Measurements from ENCODE around the gene OLIG3.
A peak's percentile ranks its signal among the peaks of the same experiment; 100 is the strongest.

OLIG3 gene

DNA sequence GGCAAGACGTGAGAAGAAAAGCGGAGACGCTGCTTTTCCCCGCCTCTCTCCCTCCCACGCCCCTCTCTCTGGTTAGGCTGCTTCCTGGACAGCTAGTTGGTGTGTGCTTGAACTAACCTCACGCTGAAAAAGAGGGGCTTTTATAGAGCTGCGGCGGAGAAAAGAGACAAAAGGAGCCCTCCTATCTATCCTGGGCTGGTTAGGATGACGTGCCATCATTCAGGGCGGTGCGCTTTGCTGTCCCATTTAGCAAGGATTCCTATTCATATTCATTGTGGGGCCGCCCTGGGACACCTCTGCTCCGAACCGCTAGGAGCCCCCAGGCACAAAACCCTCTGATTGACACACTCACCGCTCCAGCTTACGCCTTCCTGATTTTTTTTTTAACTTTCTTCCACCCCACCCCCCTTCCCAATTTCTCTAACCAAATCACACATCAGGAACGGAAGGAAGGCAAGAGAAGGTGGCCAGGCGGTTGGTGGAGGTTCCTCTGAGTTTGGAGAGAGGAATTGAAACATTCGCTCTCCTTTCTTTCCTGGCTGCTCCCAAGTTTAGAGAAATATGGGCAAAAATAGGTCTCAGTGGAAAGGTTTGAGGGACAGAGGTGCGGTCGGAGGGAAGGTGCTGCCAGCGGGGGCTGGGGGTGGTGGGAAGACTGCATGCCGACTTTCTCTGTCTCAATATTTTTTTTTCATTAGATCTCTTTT lies at the start of gene OLIG3:
OLIG3 (minus strand) TSS at position 114 of the 707 bp plus-strand sequence. CDS start 224 bp downstream, outside the sequence.
- DNase-seq (ENCODE audit: low spot score), result no peak

DNA sequence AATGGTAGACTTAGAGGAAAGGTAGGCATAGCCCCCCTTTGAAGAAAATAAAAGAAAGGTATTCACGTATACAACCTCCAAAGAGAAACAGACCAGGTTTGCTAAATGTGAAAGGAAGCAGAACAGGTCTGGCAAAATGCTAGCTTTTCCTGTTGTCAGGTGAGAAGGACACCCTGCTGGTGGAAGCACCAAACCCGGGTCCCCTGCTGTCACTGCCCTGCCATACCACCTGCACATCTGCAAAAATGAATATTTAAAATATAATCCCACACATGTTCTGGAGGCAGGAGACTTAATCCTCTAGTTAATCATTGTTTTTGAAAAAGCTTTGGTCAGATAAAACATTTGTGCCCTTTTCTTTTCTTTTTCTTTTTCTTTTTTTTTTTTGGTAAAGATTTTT lies 48.9 kb upstream of the OLIG3 start:
- DNase-seq (ENCODE audit: low spot score), result no peak

DNA sequence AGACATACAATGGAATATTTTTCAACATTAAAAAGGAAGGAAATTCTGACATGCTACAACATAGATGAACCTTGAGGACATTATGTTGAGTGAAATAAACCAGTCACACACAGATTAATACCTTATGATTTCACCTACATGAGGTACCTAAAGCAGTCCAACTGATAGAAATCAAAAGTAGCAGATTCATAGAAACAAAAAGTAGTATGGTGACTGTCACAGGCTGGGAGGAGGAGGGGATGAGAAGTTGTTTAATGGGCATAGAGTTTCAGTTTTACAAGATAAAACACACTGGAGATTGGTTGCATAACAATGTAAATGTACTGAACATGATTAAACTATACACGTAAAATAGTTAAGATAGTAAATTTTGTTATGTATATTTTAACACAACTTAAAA lies 48.5 kb upstream of the OLIG3 start:
- peak; percentile 15 for DNase-seq (ENCODE audit: low spot score)

DNA sequence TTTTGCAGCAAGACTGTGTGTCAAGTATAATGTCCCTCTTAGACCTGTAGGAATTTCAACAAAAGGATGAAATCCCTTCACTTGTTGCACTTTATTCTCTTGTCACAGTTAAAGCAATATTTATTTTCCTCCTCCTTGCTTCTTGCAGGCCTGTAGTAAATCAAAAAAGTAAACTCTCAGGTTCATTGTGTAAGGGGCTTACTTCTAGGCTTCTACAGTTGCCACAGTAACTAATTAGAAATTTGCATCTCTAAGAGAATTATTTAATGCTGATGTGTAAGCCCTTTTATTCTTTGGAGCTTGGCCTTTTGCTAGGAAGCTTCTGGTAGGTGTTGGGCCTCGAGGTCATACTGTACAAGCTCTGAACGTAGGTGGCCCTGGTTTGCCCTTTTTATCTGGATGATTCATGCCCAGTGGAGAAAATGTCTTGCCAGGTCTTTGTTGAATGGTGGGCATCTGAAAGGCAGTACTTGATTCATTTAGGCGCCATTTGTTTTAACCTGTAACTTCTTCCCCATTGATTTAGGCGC lies 47.4 kb upstream of the OLIG3 start:
- no peak for DNase-seq (ENCODE audit: low spot score)

DNA sequence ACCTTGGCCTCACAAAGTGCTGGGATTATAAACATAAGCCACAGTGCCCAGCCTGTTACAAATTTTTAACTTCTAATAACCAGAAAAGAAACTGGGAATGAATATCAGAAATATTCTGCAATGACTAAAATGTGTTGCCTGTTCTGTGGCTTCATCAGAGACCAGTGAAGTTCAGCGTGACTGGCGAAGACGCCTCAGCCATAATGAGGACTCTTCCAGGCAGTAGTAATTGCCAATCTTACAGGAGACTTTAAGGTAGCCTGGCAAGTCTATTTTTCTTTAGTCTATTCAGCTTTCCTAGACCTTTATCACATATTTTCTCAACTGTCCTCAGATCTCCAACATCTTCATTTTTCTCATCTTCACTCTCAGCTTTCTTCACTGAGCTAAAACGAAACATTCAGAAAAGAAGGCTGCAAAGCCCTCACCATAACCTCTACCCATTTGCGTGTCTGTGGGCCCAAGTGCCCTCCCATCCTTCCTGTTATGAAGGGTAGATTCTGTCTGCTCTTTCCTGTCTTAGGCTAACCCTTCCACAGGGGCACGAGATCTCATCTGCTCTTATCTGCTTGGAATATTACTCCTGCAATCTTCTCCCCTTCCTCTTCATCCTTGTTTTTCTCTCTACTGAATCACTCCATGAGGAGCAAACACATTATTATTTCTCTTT lies 42.0 kb upstream of the OLIG3 start:
- peak; percentile 70 for DNase-seq (ENCODE audit: low spot score)

DNA sequence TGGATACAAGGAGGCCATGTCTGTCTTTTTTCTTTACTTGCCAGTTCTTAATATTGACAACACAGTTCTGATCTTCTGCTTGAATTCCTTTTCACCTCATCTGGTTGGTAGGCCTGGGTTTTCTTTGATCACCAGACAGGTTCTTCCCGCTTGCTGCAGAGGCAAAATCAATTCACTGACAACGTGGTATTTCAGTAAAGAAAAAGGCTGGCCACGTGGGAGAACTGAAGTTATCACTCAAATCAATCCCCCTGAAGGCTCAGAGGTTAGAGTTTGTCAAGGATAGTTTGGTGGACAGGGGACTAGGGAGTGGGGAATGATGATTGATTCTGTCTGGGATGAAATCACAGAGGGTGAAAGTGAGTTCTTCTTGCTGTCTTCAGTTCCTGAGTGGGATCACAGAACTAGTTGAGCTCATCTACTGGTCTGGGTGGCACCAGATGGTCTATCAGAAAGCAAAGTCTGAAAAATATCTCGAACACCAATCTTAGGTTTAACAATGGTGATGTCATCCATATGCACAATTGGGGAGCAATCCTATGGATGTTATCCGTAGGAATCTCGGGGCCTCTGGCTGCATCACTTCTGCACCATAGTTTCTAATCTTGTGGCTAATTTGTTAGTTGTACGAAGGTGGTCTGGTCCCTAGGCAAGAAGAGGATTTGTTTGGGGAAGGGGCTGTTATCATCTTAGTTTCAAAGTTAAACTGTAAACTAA lies 37.3 kb upstream of the OLIG3 start:
- no peak for DNase-seq (ENCODE audit: low spot score)

DNA sequence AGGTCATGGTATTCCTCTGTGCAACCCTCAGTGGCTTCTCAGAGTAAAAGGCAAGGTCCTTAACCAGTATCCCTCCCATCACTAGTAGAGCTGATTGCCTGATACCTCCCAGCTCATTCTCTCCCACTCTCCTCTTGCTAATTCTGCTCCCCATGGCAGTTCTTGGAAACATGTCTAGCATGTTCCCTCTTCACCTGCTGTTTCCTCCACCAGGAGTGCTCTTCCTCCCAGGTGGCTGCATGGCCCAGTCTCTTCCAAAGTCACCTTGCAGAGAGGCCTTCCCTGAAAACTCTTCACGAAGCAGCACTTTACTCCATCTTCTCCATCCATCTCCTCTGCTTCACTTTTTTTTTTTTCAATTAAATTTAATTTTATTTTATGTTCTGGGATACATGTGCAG lies 36.2 kb upstream of the OLIG3 start:
- DNase-seq (ENCODE audit: low spot score), result no peak

DNA sequence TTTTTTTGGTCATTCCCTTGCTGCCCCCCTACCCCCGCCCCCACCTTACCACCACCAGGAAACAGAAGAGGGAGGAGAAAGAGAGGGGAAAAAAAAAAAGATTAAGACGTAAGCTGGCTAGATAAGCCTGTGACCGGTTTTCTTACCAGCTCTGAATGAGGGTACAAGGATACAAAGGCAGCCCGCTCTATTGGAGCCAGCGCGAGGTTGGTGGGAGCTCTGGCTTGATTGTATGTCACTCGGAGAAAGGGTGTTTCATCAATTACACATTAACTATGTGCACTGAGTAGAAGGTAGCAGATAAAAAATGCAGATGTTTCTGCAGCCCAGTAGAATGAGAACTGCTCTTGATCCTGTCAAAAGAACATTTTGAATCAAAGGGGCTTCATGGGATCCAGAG lies 28.6 kb upstream of the OLIG3 start:
- DNase-seq (ENCODE audit: low spot score), result no peak

DNA sequence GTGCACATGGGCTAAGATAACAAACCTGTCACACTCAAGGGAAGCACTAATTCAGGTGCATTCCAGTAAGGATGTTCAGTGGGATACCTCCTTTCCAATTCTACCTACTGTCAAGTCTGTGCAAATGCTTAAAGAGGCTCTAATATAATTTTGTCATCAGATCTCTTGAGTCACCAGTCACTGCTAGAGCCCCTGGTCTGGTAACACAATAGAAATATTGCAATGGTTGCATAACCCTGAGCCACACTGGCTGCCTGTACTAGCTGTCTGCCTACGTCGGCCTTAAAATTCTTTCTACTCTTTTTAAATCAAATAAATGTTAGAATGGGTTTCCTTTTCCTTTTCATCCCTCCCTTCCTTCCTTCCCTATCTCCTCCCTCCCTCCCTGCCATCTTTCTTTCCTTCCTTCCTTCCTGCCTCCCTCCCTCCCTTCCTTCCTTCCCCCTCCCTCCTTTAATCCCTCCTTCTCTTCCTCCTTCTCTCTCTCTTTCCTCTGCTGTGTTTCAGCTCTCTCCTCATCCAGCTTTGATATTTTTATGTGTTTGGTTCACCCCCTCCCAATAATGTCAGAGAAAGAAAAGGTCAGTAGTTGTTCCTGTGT lies 28.1 kb upstream of the OLIG3 start:
- DNase-seq (ENCODE audit: low spot score), result no peak

DNA sequence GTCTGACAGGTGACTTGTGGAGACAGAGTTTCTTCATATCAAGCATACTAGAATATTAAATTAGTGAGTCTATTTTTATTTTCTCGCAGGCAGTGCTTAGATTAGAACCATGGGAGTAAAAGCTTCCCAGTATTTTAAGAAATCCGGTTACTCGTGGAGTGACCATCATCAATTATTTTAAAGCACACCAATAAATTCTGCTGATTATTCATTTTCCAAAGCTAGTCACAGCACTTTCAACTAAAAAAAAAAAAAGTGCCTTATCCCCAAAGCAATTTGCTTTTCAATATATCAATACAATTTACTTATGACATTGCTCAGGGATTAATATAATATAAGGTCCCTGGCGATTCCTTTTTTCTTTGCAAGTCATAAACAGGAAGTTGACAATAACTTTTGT lies 26.3 kb upstream of the OLIG3 start:
- no peak for DNase-seq (ENCODE audit: low spot score)

DNA sequence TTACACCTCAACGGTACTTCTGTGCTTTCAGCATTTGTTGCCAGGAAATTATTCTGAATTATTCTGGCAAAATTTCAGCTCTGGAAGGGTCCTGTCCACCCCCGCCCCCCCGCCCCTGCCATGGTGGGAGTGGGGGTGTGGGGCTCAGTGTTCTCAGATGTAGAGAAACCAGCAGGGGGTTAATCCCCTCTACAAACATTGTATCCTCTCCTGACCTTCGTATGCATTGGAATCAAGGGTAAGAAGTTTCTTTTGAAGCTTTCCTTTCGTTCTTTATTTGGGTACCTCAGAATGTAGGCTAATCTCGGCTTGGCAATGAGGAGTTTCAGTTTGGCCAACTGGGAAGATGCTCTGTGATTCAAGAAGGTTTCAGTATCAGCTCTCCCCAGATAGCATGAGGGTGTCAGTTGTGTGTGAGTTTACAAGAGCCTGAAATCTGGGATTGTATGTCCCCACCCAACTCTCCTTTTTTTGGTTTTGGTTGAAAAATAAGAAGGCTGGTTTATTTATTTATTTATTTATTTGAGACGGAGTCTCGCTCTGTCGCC lies 25.5 kb upstream of the OLIG3 start:
- DNase-seq (ENCODE audit: low spot score), result no peak

DNA sequence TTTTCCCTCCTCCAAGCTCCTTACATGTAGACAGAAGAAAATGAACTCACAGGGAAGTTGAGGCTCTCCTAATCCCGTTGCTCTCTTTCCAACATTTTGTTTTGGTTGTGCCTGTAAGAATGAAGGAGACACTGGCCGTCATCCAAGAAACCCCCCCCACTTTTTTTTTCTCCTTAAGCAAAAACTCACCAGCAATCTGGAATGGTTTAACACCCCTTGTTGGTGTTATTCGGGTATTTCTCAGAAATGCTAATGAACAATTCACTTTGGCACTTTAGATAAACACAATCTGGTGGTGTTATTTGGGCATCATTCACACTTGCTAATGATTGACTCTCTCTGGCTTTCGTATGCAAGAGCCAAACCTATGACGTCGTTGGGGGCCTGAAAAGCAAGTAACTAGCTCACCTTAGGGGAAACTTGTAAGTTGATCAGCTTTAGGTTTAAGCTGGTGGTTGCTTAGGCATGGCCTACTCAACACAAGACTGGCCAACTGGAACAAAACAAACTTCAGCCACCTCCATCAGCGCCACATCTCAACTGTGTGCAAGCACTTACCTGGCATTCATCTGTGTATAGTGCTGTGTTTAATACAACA lies 24.3 kb upstream of the OLIG3 start:
- no peak for DNase-seq (ENCODE audit: low spot score)

DNA sequence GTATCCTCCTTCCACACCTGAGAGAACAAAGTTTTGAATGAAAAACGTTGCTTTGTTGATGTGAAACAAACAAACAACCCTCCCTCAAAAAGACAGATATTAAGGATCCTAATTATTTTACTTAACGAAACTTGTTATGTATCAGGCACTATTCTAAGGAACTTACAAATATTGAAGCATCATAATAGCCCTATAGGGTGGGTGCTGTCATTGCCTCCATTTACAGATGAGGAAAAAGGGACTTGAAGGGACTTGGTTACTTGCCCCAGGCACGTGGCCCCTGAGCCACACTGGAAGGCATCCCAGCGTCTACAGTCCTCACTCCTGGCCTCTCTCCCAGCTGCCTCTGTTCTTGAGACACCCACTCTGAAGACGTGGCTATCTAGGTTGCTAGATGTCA lies 20.2 kb upstream of the OLIG3 start:
- DNase-seq (ENCODE audit: low spot score), result no peak

DNA sequence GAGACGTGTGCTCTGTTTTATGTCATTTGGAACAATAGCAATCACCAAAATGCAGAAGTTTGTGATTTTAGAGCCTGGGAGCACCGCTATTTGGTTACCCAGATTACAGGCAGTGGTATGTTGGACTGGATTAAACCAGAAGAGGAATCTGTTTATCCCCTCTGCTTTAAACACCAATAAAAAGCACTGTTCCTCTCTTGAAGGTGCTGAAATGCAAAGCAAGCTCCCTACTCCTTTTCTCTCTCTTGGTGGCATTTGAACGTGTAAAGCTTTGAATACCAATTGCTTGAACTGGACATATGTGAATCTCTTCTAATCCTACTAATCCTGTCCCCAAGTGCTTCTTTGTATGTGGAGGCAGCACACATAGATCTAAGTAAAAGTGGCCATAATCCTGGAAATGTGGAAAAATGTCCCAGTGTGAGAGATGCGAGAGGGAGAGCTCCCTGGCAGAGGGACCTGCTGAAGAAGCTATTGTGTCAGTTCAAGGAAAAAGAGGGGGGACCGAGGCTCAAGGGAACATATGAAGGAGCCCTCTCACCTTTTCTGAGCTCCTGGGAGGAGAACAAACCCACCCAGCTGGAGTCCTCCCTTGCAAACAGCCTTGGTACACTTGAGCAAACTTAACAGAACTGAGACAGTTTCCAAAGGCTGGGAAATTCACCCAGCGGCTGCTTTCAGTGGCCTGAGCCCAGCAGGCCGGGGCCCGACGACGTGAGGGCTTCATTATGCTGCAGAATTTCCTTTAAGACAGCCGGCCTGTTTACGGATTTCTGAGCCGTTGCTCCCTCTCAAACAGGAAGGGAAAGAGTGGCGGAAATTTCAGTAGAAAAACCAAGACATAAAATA lies 18.8 kb upstream of the OLIG3 start:
- DNase-seq (ENCODE audit: low spot score), result no peak

DNA sequence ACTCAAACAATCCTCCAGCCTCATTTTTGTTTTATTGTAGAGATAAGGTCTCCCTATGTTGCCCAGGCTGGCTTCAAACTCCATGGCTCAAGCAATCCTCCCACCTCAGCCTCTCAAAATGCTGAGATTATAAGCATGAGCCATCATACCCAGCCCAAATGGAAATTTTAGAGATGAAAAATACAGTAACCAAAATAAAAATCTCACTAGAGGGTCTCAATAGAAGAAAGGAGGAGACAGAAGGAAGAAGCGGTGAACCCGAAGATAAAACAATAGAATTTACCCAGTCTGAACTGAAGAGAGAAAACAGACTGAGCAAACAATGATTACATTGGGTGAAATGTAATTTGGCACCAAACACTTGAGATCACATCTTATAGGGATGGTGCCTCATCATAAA lies 16.7 kb upstream of the OLIG3 start:
- DNase-seq (ENCODE audit: low spot score), result no peak

DNA sequence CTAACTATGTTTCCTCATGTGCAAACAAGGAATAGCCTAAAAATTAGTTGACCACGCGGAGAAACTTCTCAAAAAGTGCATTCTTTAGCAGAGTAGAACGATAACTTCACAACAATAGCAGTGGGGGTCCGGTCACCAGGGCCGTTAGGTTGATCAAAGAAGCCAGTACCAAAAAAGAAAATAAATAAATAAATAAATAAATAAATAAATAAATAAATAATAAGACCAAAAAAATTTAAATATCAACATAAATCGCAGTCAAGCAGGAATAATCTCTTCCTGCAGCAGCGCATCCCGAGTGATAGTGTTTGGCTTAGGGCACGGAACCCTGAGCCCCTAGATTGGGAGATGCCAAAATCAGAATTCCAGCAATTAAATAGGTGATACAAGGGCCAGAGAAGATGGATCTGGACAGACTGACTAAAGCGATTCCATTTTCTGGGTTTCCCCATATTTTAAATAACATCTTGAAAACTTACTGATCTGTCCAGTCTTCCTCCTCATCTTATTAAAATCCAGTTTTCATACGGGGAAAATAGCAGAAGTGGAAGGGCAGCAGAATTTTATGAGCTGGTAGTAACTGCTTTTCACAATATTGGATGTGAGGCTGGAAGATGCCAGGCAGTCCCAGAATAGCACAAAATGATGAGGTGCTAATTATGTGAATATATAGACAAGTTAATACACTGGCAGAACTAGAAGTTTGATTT lies 4.4 kb upstream of the OLIG3 start:
- no peak for DNase-seq (ENCODE audit: low spot score)

DNA sequence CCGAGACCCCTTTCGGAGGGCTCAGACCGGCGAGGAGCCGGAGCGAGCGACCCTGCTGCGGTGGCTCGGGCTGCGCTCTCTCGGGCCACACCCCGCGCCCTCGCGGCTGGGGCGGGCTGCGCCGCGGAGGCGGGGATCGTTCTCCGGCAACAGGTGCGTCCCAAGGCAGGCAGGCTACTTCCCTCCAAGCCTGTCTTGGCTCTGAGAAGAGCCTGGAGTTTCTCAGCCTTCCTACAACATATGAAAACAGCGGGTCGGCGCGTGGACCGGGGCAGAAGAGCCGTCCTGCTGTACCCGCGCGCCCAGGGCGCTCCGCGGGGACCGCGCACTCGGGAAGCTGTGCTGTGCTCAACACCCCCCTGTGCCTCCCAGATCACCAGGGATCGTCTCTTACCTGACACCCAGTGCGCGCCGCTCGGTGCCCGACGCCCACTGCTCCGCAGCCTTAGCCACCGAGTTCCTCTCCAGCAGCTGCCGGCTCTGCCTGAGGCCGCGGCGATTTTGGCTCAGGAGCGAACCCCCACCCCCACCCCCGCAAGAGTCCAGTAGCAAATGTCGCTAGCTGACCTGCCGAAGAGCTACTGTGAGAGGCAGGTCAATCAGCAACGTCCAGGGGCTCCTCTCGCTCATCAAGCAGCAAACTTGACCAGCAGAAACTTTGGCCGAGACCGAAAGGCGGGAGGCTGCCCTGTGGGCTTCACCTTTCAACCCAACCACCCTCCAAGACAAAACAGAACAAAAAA lies 3.7 kb upstream of the OLIG3 start:
- DNase-seq (ENCODE audit: low spot score), result no peak

DNA sequence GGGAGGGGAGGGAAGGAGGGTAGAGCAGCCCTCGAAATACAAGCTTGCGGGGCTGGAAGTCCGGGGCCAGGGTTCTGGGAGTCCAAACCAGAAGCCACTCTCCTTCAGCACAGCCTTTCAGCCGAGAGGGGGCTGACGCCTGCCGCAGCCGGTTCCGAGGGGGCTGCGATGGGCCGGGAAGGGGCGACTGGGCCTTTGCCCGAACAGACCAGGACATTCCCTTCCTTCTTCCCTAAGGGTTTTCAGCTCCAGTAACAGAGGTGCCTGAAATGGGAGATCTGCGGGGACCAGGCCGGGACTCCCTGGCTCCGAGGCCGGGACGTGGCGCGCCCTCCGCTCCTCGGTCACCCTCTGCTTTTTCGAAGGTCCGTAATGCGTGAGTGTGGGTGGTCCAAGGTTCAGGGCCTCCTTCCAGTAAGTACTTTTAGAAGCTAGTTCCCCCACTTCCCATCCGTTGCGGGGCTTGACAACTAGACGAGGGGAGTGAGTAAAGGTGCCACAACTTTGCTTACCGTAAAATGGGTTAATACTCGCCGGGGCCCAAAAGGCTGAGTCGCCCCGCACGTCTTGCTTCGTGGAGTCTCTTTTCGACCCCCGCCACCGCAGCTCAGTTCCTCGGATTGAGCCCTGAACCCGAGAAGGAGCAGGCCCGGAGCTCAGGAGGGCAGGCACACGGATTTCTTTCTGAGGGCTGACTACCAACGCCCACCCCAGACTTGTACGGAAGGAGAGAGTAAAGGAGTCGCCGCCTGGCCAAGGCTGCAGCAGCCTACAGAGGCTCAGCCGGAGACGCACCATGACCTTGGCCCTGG lies 2.9 kb upstream of the OLIG3 start:
- DNase-seq (ENCODE audit: low spot score), result no peak

DNA sequence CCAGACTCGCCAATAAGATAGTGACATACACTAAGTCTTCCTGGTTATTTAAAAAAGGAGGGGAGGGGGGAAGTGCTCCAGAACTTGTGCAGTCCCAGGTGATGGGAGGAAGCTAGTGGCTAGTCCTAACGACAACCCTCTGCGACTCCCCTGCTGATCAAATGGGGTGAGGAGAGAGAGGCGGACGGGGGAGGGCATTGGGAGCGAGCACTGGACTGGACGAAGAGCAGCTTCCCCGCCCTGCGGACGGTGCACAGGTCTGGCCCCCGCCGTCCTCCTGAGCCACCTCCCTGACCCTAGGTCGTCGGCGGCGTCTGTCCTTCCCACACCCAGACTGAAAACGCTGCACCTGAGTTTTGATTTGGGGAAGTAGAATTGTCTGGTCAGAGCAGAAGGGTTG lies 2.2 kb upstream of the OLIG3 start:
- no peak for DNase-seq (ENCODE audit: low spot score)
